ENCODE data around the gene SFRP2.

Gene SFRP2

GRCh38 chr4:153790962-153791551, 2.2 kb upstream of the SFRP2 start:
- peak overlapping the region; percentile 8; the same call in 1 of the 2 replicates for H3K4me3 ChIP-seq (replicated peaks; ENCODE audit: low read depth, low read length)
- DNase-seq (ENCODE audit: extremely low read depth, low read depth), result no peak
- TF ChIP-seq CTCF (IDR thresholded peaks at IDR 0.05; ENCODE audit: low read depth, low read length, missing control alignments), result peak; percentile 23

- TF ChIP-seq CTCF (IDR thresholded peaks at IDR 0.05; ENCODE audit: low read depth, low read length, missing control alignments), result no peak
- H3K4me3 ChIP-seq (replicated peaks; ENCODE audit: low read depth, low read length), result no peak overlapping the region
- no peak for DNase-seq (ENCODE audit: extremely low read depth, low read depth)
Measured at GRCh38 chr4:153790500-153790865, 1.6 kb upstream of the SFRP2 start.

GRCh38 chr4:153789741-153790499, 1.0 kb upstream of the SFRP2 start:
- no peak for DNase-seq (ENCODE audit: extremely low read depth, low read depth)
- H3K4me3 ChIP-seq (replicated peaks; ENCODE audit: low read depth, low read length), result no peak overlapping the region

GRCh38 chr4:153788051-153788412, 851 bp downstream of the SFRP2 start:
- no peak for DNase-seq (ENCODE audit: extremely low read depth, low read depth)
- H3K4me3 ChIP-seq (replicated peaks; ENCODE audit: low read depth, low read length), result peak overlapping the region; percentile 30
- TF ChIP-seq CTCF (IDR thresholded peaks at IDR 0.05; ENCODE audit: low read depth, low read length, missing control alignments), result no peak

More at GRCh38 chr4:153789741-153790499, 1.0 kb upstream of the SFRP2 start:
- no peak for TF ChIP-seq CTCF (IDR thresholded peaks at IDR 0.05; ENCODE audit: low read depth, low read length, missing control alignments)

GRCh38 chr4:153787575-153787974, 1.3 kb downstream of the SFRP2 start:
- no peak for TF ChIP-seq CTCF (IDR thresholded peaks at IDR 0.05; ENCODE audit: low read depth, low read length, missing control alignments)
- no peak for DNase-seq (ENCODE audit: extremely low read depth, low read depth)
- peak overlapping the region; percentile 30; the same call in 1 of the 2 replicates for H3K4me3 ChIP-seq (replicated peaks; ENCODE audit: low read depth, low read length)

GRCh38 chr4:153787061-153787560, 1.8 kb downstream of the SFRP2 start:
- DNase-seq (ENCODE audit: extremely low read depth, low read depth), result no peak
- H3K4me3 ChIP-seq (replicated peaks; ENCODE audit: low read depth, low read length), result no peak overlapping the region
- TF ChIP-seq CTCF (IDR thresholded peaks at IDR 0.05; ENCODE audit: low read depth, low read length, missing control alignments), result no peak

Data from HFF-Myc (cell line).